ENCODE data around the gene CRMP1.

GRCh38 chr4:5925419-5926200 lies 32.7 kb upstream of the CRMP1 start:
- TF ChIP-seq CTCF (conservative IDR thresholded peaks at IDR 0.05), result no peak
- TF ChIP-seq EZH2 (IDR thresholded peaks at IDR 0.05; ENCODE audit: low read depth), result no peak

All from PC-9 (cell line).